Neural crest cell (in vitro differentiated cells): ENCODE data around the gene EMC10. TPM values are rescaled to one million over a fixed set of nuclear protein-coding genes. Genes with fewer than 3 reads are reported as not detected.

Experiments used
- DNase-seq: peaks from one replicate; pipeline ENCODE4 v3.0.0; 2021; ENCODE audit warnings: low read depth, mixed read lengths, low spot score
- H3K27ac Mint-ChIP-seq: one replicate; pipeline ENCODE4 v1.8.0; 2021; ENCODE audit warnings: mild to moderate bottlenecking, mixed read lengths; ENCODE audit not compliant: unreplicated experiment
- H3K27me3 Mint-ChIP-seq: 2 replicates; pipeline ENCODE4 v1.8.0; 2021; ENCODE audit warnings: low read depth, mild to moderate bottlenecking, mixed read lengths
- H3K36me3 Mint-ChIP-seq: 2 replicates; pipeline ENCODE4 v1.8.0; 2021; ENCODE audit warnings: low read depth, mild to moderate bottlenecking, mixed read lengths
- H3K4me1 Mint-ChIP-seq: 2 replicates; pipeline ENCODE4 v1.8.0; 2021; ENCODE audit warnings: mixed read lengths
- H3K4me3 Mint-ChIP-seq: one replicate; pipeline ENCODE4 v1.8.0; 2021; ENCODE audit warnings: mild to moderate bottlenecking, mixed read lengths
- H3K9me3 Mint-ChIP-seq: 2 replicates; pipeline ENCODE4 v1.8.0; 2021; ENCODE audit warnings: mixed read lengths
- CTCF ChIP-seq: fragments of 200-600 bp; sonication (generic); conservative IDR thresholded peaks from 2 replicates; pipeline ENCODE4 v1.5.0; 2021; ENCODE audit warnings: antibody characterized with exemption, mild to moderate bottlenecking
- total RNA-seq: library from RNA; stranded (reverse); gene quantifications from 2 replicates; pipeline ENCODE4 v1.2.1, GENCODE V29; 2021

The EMC10 gene
- total RNA-seq, 1 donor from 2014 or later = 129 TPM

- H3K4me3 Mint-ChIP-seq = no peak overlapping the region
- H3K27me3 Mint-ChIP-seq = no peaks in the 10 kb centered on the region
- peaks cover 4% of the 10 kb centered on the region for H3K9me3 Mint-ChIP-seq
- peaks cover 17% of the 10 kb centered on the region for H3K4me1 Mint-ChIP-seq
- peaks cover 25% of the 10 kb centered on the region for H3K36me3 Mint-ChIP-seq
- no peak for TF ChIP-seq CTCF
- no peak for DNase-seq
- no peak overlapping the region for H3K27ac Mint-ChIP-seq
Observed at GRCh38 chr19:50537306-50537685, 61.0 kb downstream of the EMC10 start.

- no peak overlapping the region for H3K27ac Mint-ChIP-seq
- no peaks in the 10 kb centered on the region for H3K27me3 Mint-ChIP-seq
- peaks cover 20% of the 10 kb centered on the region for H3K36me3 Mint-ChIP-seq
- peaks cover 12% of the 10 kb centered on the region for H3K4me1 Mint-ChIP-seq
- H3K4me3 Mint-ChIP-seq = no peak overlapping the region
- DNase-seq = peak; percentile 97
- TF ChIP-seq CTCF = peak; percentile 92
- H3K9me3 Mint-ChIP-seq = peaks cover 4% of the 10 kb centered on the region
Observed at GRCh38 chr19:50537769-50538230, 61.5 kb downstream of the EMC10 start.

Other genes with a start within 250 kb of the EMC10 start
- 4.0 and 4.2 TPM in 2 replicates for gene KCNC3, start 147.1 kb upstream of the EMC10 start, total RNA-seq
- gene NAPSA, start 110.9 kb upstream of the EMC10 start, total RNA-seq = 0.96 and 1.0 TPM in 2 replicates
- 21.8 and 22.8 TPM in 2 replicates for gene NR1H2, start 100.0 kb upstream of the EMC10 start, total RNA-seq
- 151 and 160 TPM in 2 replicates for gene POLD1, start 92.2 kb upstream of the EMC10 start, total RNA-seq
- gene SPIB, start 57.6 kb upstream of the EMC10 start, total RNA-seq = not detected in 2 replicates
- not detected in 2 replicates for gene MYBPC2, start 43.6 kb upstream of the EMC10 start, total RNA-seq
- gene GARIN5A, start 341 bp downstream of the EMC10 start, total RNA-seq = 1.1 and 1.3 TPM in 2 replicates
- gene JOSD2, start 34.7 kb downstream of the EMC10 start, total RNA-seq = 10.9 and 13.5 TPM in 2 replicates
- gene ASPDH, start 37.4 kb downstream of the EMC10 start, total RNA-seq = 1.2 TPM in 1 of 2 replicates, not detected in the other
- gene LRRC4B, start 91.9 kb downstream of the EMC10 start, total RNA-seq = 42.5 and 50.2 TPM in 2 replicates
- 1.4 and 2.0 TPM in 2 replicates for gene SYT3, start 163.4 kb downstream of the EMC10 start, total RNA-seq
- gene C19orf81, start 172.9 kb downstream of the EMC10 start, total RNA-seq = 7.9 and 9.2 TPM in 2 replicates
- 6.7 and 6.8 TPM in 2 replicates for gene SHANK1, start 243.3 kb downstream of the EMC10 start, total RNA-seq
- gene CLEC11A, start 246.9 kb downstream of the EMC10 start, total RNA-seq = 7.6 and 7.9 TPM in 2 replicates